Liver (tissue), 9 donors: ENCODE measurements around the gene FNTB. TPM values are rescaled to one million over a fixed set of nuclear protein-coding genes. Genes with fewer than 3 reads are reported as not detected.

Source experiments
- DNase-seq: peaks from one replicate; pipeline ENCODE4 v3.0.0-alpha.2; 2017; ENCODE audit warnings: low spot score
- H3K27ac ChIP-seq, 2 donors: one replicate each; pipeline ENCODE4 v1.7.0; 2013; ENCODE audit warnings: inconsistent platforms in 2 of 2, low read length in 2 of 2, control low read depth in 1 of 2, low read depth in 1 of 2, mild to moderate bottlenecking in 1 of 2
- H3K27me3 ChIP-seq, 4 donors: one replicate each; pipeline versions ENCODE4 v1.6.1 to v1.7.0; 2013; ENCODE audit warnings: low read length in 3 of 4, inconsistent platforms in 1 of 4, mild to moderate bottlenecking in 1 of 4, moderate library complexity in 1 of 4; ENCODE audit not compliant: control insufficient read depth in 4 of 4, insufficient read depth in 4 of 4
- H3K36me3 ChIP-seq, 4 donors: one replicate each; pipeline versions ENCODE4 v1.6.1 to v1.7.0; 2013; ENCODE audit warnings: low read length in 3 of 4, mild to moderate bottlenecking in 3 of 4, low read depth in 1 of 4, moderate library complexity in 1 of 4; ENCODE audit not compliant: control insufficient read depth in 4 of 4, insufficient read depth in 3 of 4
- H3K4me1 ChIP-seq, 4 donors: one replicate each; pipeline versions ENCODE4 v1.6.1 to v1.7.0; 2013; ENCODE audit warnings: low read length in 3 of 4, mild to moderate bottlenecking in 3 of 4, moderate library complexity in 1 of 4; ENCODE audit not compliant: control insufficient read depth in 4 of 4, insufficient read depth in 4 of 4
- H3K4me3 ChIP-seq, 3 donors: one replicate each; pipeline versions ENCODE4 v1.6.1 to v1.7.0; 2013; ENCODE audit warnings: low read length in 3 of 3, control low read depth in 1 of 3, low read depth in 1 of 3, mild to moderate bottlenecking in 1 of 3
- H3K9ac ChIP-seq, 2 donors: one replicate each; pipeline ENCODE4 v1.7.0; 2013; ENCODE audit warnings: low read length in 2 of 2, mild to moderate bottlenecking in 2 of 2, moderate library complexity in 2 of 2, control low read depth in 1 of 2, low read depth in 1 of 2
- H3K9me3 ChIP-seq, 4 donors: one replicate each; pipeline versions ENCODE4 v1.6.1 to v1.7.0; 2013; ENCODE audit warnings: low read length in 3 of 4; ENCODE audit not compliant: control insufficient read depth in 4 of 4
- EGR1 ChIP-seq, 2 donors: IDR thresholded peaks; 2 replicates each; pipeline ENCODE4 v1.6.1; 2016 to 2018; ENCODE audit warnings: antibody characterized with exemption in 2 of 2, low read depth in 2 of 2
- FOXA1 ChIP-seq: IDR thresholded peaks from 2 replicates; pipeline ENCODE4 v1.6.1; 2016; ENCODE audit warnings: antibody characterized with exemption
- FOXA2 ChIP-seq: IDR thresholded peaks from 2 replicates; pipeline ENCODE4 v1.6.1; 2016; ENCODE audit warnings: antibody characterized with exemption
- GABPA ChIP-seq, 2 donors: IDR thresholded peaks in 1 of 2; conservative IDR thresholded peaks in 1 of 2; 2 replicates each; pipeline ENCODE4 v1.6.1; 2016; ENCODE audit warnings: antibody characterized with exemption in 2 of 2, mild to moderate bottlenecking in 1 of 2, moderate library complexity in 1 of 2
- HNF4A ChIP-seq, 2 donors: conservative IDR thresholded peaks; 2 replicates each; pipeline ENCODE4 v1.6.1; 2016; ENCODE audit warnings: antibody characterized with exemption in 2 of 2, mild to moderate bottlenecking in 2 of 2
- HNF4G ChIP-seq: IDR thresholded peaks from 2 replicates; pipeline ENCODE4 v1.6.1; 2016; ENCODE audit warnings: antibody characterized with exemption
- JUND ChIP-seq, 2 donors: IDR thresholded peaks; 2 replicates each; pipeline ENCODE4 v1.6.1; 2016; ENCODE audit warnings: antibody characterized with exemption in 2 of 2
- NR2F2 ChIP-seq: IDR thresholded peaks from 2 replicates; pipeline ENCODE4 v1.6.1; 2016; ENCODE audit warnings: antibody characterized with exemption
- RAD21 ChIP-seq, 2 donors: IDR thresholded peaks; 2 replicates each; pipeline ENCODE4 v1.6.1; 2016; ENCODE audit warnings: antibody characterized with exemption in 2 of 2, mild to moderate bottlenecking in 2 of 2
- RXRA ChIP-seq, 2 donors: IDR thresholded peaks; 2 replicates each; pipeline ENCODE4 v1.6.1; 2017 to 2018; ENCODE audit warnings: antibody characterized with exemption in 2 of 2, mild to moderate bottlenecking in 1 of 2
- SP1 ChIP-seq: IDR thresholded peaks from 2 replicates; pipeline ENCODE4 v1.6.1; 2018; ENCODE audit warnings: antibody characterized with exemption, mild to moderate bottlenecking
- TAF1 ChIP-seq: conservative IDR thresholded peaks from 2 replicates; pipeline ENCODE4 v1.6.1; 2016; ENCODE audit warnings: antibody characterized with exemption, mild to moderate bottlenecking
- YY1 ChIP-seq: IDR thresholded peaks from 2 replicates; pipeline ENCODE4 v1.6.1; 2016; ENCODE audit warnings: antibody characterized with exemption, mild to moderate bottlenecking
- WGBS: extraction: QIAGEN DNeasy Blood & Tissue Kit; methylation state at CpG from one replicate; pipeline ENCODE4 v1.1.7; 2013; 5-methylcytosine and 5-hydroxymethylcytosine counted together
- polyA plus RNA-seq, 2 donors: library from polyadenylated mRNA; stranded (reverse) in 1 of 2; unstranded in 1 of 2; fragments of 200-250 nt in 1 of 2; fragments of >200 nt in 1 of 2; fragmentation: Nextera tagmentation in 1 of 2; extraction: Ambion mirVana in 1 of 2; gene quantifications; one replicate each; pipeline versions ENCODE4 v1.2.1 to v1.2.3, GENCODE V29; 2013 to 2015
- total RNA-seq, 2 donors: library from RNA; depleted of rRNA; stranded (reverse); fragments of >200 nt; gene quantifications; one replicate each; pipeline ENCODE4 v1.2.3, GENCODE V29; 2014
- TF ChIP-seq, protein P1 (sequence below): IDR thresholded peaks from 2 replicates; pipeline ENCODE4 v1.6.1; 2016; ENCODE audit warnings: antibody characterized with exemption
- TF ChIP-seq, protein P2 (sequence below): IDR thresholded peaks from 2 replicates; pipeline ENCODE4 v1.6.1; 2016; ENCODE audit warnings: antibody characterized with exemption, mild to moderate bottlenecking
- TF ChIP-seq, protein P3 (sequence below): IDR thresholded peaks from 2 replicates; pipeline ENCODE4 v1.6.1; 2016; ENCODE audit warnings: antibody characterized with exemption
- TF ChIP-seq, protein P4 (sequence below): IDR thresholded peaks from 2 replicates; pipeline ENCODE4 v1.6.1; 2016; ENCODE audit warnings: antibody characterized with exemption
- TF ChIP-seq, protein P5 (sequence below): fragments of 150-350 bp; IDR thresholded peaks from 2 replicates; pipeline ENCODE4 v1.5.1; 2017; ENCODE audit warnings: improper control_type of control experiment, low read depth, low read length; ENCODE audit not compliant: missing input control
- donor health status: healthy.
- donor health status: healthy.
- donor health status: healthy.
- donor health status: healthy.
- donor health status: healthy.

The FNTB gene
- total and polyA plus RNA-seq, 4 donors, result 6.3 to 17.2 (median 9.0) TPM

DNA sequence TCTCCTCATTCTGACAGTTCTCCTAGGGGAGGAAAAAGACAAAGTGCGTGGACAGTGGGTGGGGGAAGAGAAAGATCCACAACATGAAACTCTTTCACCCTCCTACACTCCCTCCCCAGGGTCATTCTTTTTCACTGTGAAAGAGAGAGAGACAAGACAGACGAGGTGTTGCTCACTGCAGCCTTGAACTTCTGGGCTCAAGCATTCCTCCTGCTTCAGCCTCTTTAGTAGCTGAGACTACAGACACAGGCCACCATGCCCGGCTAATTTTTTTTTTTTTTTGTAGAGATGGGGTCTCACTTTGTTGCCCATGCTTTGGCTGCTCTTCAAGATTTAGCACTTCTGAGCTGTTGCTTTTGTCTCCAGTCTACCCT, 46.9 kb upstream of the FNTB start:
- Histone ChIP-seq H3K27me3 (no peaks in the 10 kb centered on the region), H3K4me3 (peak overlapping the region in 1 of 3 donors; percentile 59), H3K27ac (peak overlapping the region in 1 of 2 donors; percentile 71), H3K9ac (no peak overlapping the region), H3K9me3 (no peaks in the 10 kb centered on the region), H3K4me1 (peaks cover 15 to 72% (median 49%) of the 10 kb centered on the region in 4 donors), H3K36me3 (peaks cover 0 to 6% (median 0%) of the 10 kb centered on the region in 4 donors)
- WGBS, result 79% methylated on average over 3 of the region's 3 CpGs
- TF ChIP-seq FOXA2 (no peak), JUND (IDR thresholded peaks at IDR 0.05) (no peak)
- DNase-seq, result no peak

DNA sequence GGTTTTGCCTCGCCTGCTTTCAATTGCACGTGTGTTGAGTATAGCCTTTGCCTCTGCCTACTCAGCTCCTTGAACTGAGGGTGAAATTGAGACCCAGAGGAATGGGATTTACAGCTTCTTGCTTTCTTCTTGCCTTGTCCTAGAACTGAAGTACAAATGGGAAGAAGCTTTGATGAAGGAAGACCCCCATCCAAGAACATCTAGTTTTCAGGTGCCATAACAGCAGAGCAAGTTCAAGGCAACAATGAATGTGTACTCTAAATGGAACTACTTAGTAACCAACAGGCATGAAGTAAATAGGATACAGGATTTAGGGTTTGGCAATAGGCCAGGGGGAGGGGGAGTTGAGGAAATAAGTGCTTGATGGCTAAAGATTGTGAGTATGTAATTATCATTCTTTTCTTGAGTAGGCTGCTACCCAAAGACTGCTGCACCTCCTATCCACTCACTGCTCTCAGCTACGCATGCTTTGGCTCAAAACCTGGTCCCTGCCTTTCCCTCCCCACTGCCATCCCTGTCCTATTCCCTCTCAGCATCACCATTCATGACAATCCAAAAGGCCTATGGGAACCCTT, 46.3 kb upstream of the FNTB start:
- H3K4me1 ChIP-seq, result peaks cover 17 to 72% (median 49%) of the 10 kb centered on the region in 4 donors
- H3K9ac ChIP-seq, result no peak overlapping the region
- WGBS, result 80% methylated on average over 3 of the region's 3 CpGs
- no peak for DNase-seq
- H3K9me3 ChIP-seq, result no peaks in the 10 kb centered on the region
- H3K4me3 ChIP-seq, result peak overlapping the region in 2 of 3 donors; percentile 21 to 59
- TF ChIP-seq, protein P1, sequence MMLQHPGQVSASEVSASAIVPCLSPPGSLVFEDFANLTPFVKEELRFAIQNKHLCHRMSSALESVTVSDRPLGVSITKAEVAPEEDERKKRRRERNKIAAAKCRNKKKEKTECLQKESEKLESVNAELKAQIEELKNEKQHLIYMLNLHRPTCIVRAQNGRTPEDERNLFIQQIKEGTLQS, result no peak
- no peak for TF ChIP-seq JUND (IDR thresholded peaks at IDR 0.05)
- TF ChIP-seq, protein P2, sequence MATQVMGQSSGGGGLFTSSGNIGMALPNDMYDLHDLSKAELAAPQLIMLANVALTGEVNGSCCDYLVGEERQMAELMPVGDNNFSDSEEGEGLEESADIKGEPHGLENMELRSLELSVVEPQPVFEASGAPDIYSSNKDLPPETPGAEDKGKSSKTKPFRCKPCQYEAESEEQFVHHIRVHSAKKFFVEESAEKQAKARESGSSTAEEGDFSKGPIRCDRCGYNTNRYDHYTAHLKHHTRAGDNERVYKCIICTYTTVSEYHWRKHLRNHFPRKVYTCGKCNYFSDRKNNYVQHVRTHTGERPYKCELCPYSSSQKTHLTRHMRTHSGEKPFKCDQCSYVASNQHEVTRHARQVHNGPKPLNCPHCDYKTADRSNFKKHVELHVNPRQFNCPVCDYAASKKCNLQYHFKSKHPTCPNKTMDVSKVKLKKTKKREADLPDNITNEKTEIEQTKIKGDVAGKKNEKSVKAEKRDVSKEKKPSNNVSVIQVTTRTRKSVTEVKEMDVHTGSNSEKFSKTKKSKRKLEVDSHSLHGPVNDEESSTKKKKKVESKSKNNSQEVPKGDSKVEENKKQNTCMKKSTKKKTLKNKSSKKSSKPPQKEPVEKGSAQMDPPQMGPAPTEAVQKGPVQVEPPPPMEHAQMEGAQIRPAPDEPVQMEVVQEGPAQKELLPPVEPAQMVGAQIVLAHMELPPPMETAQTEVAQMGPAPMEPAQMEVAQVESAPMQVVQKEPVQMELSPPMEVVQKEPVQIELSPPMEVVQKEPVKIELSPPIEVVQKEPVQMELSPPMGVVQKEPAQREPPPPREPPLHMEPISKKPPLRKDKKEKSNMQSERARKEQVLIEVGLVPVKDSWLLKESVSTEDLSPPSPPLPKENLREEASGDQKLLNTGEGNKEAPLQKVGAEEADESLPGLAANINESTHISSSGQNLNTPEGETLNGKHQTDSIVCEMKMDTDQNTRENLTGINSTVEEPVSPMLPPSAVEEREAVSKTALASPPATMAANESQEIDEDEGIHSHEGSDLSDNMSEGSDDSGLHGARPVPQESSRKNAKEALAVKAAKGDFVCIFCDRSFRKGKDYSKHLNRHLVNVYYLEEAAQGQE, result no peak
- no peak for TF ChIP-seq SP1
- TF ChIP-seq GABPA (IDR thresholded peaks at IDR 0.05 in 1 of 2, conservative IDR thresholded peaks at IDR 0.05 in 1 of 2), result no peak
- TF ChIP-seq FOXA2, result no peak
- TF ChIP-seq HNF4A (conservative IDR thresholded peaks at IDR 0.05), result no peak
- TF ChIP-seq, protein P3, sequence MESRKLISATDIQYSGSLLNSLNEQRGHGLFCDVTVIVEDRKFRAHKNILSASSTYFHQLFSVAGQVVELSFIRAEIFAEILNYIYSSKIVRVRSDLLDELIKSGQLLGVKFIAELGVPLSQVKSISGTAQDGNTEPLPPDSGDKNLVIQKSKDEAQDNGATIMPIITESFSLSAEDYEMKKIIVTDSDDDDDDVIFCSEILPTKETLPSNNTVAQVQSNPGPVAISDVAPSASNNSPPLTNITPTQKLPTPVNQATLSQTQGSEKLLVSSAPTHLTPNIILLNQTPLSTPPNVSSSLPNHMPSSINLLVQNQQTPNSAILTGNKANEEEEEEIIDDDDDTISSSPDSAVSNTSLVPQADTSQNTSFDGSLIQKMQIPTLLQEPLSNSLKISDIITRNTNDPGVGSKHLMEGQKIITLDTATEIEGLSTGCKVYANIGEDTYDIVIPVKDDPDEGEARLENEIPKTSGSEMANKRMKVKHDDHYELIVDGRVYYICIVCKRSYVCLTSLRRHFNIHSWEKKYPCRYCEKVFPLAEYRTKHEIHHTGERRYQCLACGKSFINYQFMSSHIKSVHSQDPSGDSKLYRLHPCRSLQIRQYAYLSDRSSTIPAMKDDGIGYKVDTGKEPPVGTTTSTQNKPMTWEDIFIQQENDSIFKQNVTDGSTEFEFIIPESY, result no peak
- TF ChIP-seq EGR1 (IDR thresholded peaks at IDR 0.05; ENCODE audit: low read depth in 2 of 2), result no peak
- TF ChIP-seq YY1, result no peak
- no peak for TF ChIP-seq RAD21 (IDR thresholded peaks at IDR 0.05)
- no peak for TF ChIP-seq NR2F2
- TF ChIP-seq HNF4G, result no peak
- no peak for TF ChIP-seq FOXA1
- TF ChIP-seq, protein P4, sequence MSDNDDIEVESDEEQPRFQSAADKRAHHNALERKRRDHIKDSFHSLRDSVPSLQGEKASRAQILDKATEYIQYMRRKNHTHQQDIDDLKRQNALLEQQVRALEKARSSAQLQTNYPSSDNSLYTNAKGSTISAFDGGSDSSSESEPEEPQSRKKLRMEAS, result no peak
- TF ChIP-seq RXRA (IDR thresholded peaks at IDR 0.05), result no peak
- TF ChIP-seq TAF1, result no peak
- TF ChIP-seq, protein P5, sequence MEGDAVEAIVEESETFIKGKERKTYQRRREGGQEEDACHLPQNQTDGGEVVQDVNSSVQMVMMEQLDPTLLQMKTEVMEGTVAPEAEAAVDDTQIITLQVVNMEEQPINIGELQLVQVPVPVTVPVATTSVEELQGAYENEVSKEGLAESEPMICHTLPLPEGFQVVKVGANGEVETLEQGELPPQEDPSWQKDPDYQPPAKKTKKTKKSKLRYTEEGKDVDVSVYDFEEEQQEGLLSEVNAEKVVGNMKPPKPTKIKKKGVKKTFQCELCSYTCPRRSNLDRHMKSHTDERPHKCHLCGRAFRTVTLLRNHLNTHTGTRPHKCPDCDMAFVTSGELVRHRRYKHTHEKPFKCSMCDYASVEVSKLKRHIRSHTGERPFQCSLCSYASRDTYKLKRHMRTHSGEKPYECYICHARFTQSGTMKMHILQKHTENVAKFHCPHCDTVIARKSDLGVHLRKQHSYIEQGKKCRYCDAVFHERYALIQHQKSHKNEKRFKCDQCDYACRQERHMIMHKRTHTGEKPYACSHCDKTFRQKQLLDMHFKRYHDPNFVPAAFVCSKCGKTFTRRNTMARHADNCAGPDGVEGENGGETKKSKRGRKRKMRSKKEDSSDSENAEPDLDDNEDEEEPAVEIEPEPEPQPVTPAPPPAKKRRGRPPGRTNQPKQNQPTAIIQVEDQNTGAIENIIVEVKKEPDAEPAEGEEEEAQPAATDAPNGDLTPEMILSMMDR, result no peak
- H3K27ac ChIP-seq, result peak overlapping the region in 1 of 2 donors; percentile 13
- no peaks in the 10 kb centered on the region for H3K27me3 ChIP-seq
- peaks cover 0 to 6% (median 0%) of the 10 kb centered on the region in 4 donors for H3K36me3 ChIP-seq
